ENCODE data around the gene PPM1J.
A peak's percentile ranks its signal among the peaks of the same experiment; 100 is the strongest.

Gene PPM1J

GRCh38 chr1:112703706-112704105 lies 11.4 kb downstream of the PPM1J start:
- peak overlapping the region; percentile 82 for H3K27ac ChIP-seq (ENCODE audit: low read length)
- peaks cover 74% of the 10 kb centered on the region for H3K4me1 ChIP-seq (ENCODE audit: control insufficient read depth, insufficient read depth, low read length)
- H3K27me3 ChIP-seq (ENCODE audit: control insufficient read depth in 1 of 2, insufficient read depth in 2 of 2, low read length in 2 of 2): no peaks in the 10 kb centered on the region
- no peak overlapping the region for H3K4me3 ChIP-seq (ENCODE audit: low read length in 2 of 2)
- H3K9me3 ChIP-seq (ENCODE audit: control insufficient read depth in 2 of 2, low read length in 2 of 2): no peaks in the 10 kb centered on the region
- H3K36me3 ChIP-seq (ENCODE audit: control insufficient read depth in 2 of 2, insufficient read depth in 2 of 2, low read length in 2 of 2): peaks cover 14 to 22% of the 10 kb centered on the region in 2 donors
- no peak overlapping the region for H3K9ac ChIP-seq (ENCODE audit: low read length in 2 of 2)

DNA sequence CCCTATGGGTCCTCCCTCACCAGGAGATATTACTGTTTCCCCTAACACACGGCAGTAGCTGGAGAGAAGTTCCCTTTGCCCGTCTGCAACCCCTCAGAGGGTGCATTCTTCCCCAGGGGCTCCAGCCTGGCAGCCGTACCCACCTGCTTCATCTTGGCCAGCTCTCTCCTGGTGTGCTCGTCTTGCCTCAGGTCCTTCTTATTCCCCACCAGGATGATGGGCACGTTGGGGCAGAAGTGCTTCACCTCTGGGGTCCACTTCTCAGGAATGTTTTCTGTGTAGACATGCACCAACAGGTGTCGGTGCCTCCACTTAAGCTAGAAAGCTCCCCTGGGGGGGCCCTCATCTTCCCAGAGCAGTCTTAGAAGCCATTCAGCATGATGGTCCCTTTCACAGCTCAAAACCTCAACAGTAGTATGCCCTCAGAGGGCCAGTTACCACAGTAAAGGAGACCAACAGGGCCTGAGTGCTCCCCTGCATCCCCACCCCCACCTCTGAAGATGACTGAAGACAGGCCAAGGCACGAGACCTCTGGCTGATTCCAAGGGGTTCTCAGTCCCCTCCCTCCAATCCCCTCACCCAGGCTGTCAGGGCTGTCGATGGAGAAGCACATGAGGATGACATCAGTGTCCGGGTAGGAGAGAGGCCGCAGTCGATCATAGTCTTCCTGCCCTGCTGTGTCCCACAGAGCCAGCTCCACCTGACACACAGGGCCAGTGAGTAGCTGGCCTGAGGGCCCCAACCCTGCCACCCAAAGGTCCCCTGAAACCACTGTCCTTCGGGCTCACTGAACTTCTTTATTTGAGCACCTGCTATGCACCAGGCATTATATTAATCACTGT lies 12.5 kb downstream of the PPM1J start:
- Histone ChIP-seq H3K4me3 (ENCODE audit: low read length in 2 of 2) (no peak overlapping the region), H3K9me3 (ENCODE audit: control insufficient read depth in 2 of 2, low read length in 2 of 2) (no peaks in the 10 kb centered on the region), H3K36me3 (ENCODE audit: control insufficient read depth in 2 of 2, insufficient read depth in 2 of 2, low read length in 2 of 2) (peaks cover 22 to 31% of the 10 kb centered on the region in 2 donors), H3K9ac (ENCODE audit: low read length in 2 of 2) (peak overlapping the region; percentile 17 to 36), H3K27me3 (ENCODE audit: control insufficient read depth in 1 of 2, insufficient read depth in 2 of 2, low read length in 2 of 2) (no peaks in the 10 kb centered on the region), H3K27ac (ENCODE audit: low read length) (peak overlapping the region; percentile 53), H3K4me1 (ENCODE audit: control insufficient read depth, insufficient read depth, low read length) (peaks cover 78% of the 10 kb centered on the region)

- Histone ChIP-seq H3K4me3 (ENCODE audit: low read length in 2 of 2) (no peak overlapping the region), H3K36me3 (ENCODE audit: control insufficient read depth in 2 of 2, insufficient read depth in 2 of 2, low read length in 2 of 2) (peaks cover 22 to 31% of the 10 kb centered on the region in 2 donors), H3K9ac (ENCODE audit: low read length in 2 of 2) (peak overlapping the region in 1 of 2 donors; percentile 17), H3K27me3 (ENCODE audit: control insufficient read depth in 1 of 2, insufficient read depth in 2 of 2, low read length in 2 of 2) (no peaks in the 10 kb centered on the region), H3K9me3 (ENCODE audit: control insufficient read depth in 2 of 2, low read length in 2 of 2) (no peaks in the 10 kb centered on the region), H3K27ac (ENCODE audit: low read length) (peak overlapping the region; percentile 86), H3K4me1 (ENCODE audit: control insufficient read depth, insufficient read depth, low read length) (peaks cover 75% of the 10 kb centered on the region)
These were observed 13.1 kb downstream of the PPM1J start for GRCh38 chr1:112702067-112702395.

GRCh38 chr1:112701227-112702066 lies 13.7 kb downstream of the PPM1J start:
- H3K9ac ChIP-seq (ENCODE audit: low read length in 2 of 2): peak overlapping the region; percentile 17 to 42
- peaks cover 79% of the 10 kb centered on the region for H3K4me1 ChIP-seq (ENCODE audit: control insufficient read depth, insufficient read depth, low read length)
- H3K4me3 ChIP-seq (ENCODE audit: low read length in 2 of 2): peak overlapping the region; percentile 2 to 40
- peak overlapping the region; percentile 86 for H3K27ac ChIP-seq (ENCODE audit: low read length)
- H3K27me3 ChIP-seq (ENCODE audit: control insufficient read depth in 1 of 2, insufficient read depth in 2 of 2, low read length in 2 of 2): no peaks in the 10 kb centered on the region
- H3K36me3 ChIP-seq (ENCODE audit: control insufficient read depth in 2 of 2, insufficient read depth in 2 of 2, low read length in 2 of 2): peaks cover 26 to 36% of the 10 kb centered on the region in 2 donors
- H3K9me3 ChIP-seq (ENCODE audit: control insufficient read depth in 2 of 2, low read length in 2 of 2): no peaks in the 10 kb centered on the region

DNA sequence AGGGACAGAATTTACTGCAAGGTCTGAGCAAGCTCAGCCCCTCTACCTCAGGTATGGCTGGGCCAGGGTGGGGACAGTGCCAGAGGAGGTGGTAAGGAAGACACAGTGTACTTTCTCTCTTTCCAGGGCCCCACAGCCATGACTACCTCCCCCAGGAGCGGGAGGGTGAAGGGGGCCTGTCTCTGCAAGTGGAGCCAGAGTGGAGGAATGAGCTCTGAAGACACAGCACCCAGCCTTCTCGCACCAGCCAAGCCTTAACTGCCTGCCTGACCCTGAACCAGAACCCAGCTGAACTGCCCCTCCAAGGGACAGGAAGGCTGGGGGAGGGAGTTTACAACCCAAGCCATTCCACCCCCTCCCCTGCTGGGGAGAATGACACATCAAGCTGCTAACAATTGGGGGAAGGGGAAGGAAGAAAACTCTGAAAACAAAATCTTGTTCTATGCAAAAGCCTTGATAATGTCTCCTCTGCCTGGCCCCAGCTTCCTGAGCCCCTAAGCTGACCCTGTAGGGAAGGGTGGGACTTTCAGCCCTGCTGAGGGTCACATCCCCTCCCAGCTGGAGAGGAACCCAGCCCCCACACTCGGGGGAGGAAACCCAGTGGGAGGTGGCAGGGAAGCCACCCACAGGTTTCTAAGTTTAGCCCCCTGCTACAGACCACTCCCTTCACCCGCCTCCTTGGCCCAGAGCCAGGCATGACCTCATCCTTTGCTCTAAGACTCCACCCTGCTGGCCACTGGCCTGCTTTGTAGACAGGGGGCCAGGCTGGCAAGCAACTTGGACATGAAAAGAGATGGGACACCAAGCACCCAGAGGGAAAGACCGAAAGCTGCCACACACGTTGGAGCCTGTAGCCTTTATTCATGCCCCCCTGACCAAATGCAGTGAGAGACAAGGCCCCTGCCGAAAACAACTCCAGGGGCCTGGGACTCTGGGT lies 14.6 kb downstream of the PPM1J start:
- H3K27me3 ChIP-seq (ENCODE audit: control insufficient read depth in 1 of 2, insufficient read depth in 2 of 2, low read length in 2 of 2): no peaks in the 10 kb centered on the region
- H3K9ac ChIP-seq (ENCODE audit: low read length in 2 of 2): peak overlapping the region; percentile 56 to 68
- H3K36me3 ChIP-seq (ENCODE audit: control insufficient read depth in 2 of 2, insufficient read depth in 2 of 2, low read length in 2 of 2): peaks cover 30 to 40% of the 10 kb centered on the region in 2 donors
- no peaks in the 10 kb centered on the region for H3K9me3 ChIP-seq (ENCODE audit: control insufficient read depth in 2 of 2, low read length in 2 of 2)
- H3K27ac ChIP-seq (ENCODE audit: low read length): peak overlapping the region; percentile 86
- H3K4me1 ChIP-seq (ENCODE audit: control insufficient read depth, insufficient read depth, low read length): peaks cover 73% of the 10 kb centered on the region
- peak overlapping the region; percentile 2 to 52 for H3K4me3 ChIP-seq (ENCODE audit: low read length in 2 of 2)

DNA sequence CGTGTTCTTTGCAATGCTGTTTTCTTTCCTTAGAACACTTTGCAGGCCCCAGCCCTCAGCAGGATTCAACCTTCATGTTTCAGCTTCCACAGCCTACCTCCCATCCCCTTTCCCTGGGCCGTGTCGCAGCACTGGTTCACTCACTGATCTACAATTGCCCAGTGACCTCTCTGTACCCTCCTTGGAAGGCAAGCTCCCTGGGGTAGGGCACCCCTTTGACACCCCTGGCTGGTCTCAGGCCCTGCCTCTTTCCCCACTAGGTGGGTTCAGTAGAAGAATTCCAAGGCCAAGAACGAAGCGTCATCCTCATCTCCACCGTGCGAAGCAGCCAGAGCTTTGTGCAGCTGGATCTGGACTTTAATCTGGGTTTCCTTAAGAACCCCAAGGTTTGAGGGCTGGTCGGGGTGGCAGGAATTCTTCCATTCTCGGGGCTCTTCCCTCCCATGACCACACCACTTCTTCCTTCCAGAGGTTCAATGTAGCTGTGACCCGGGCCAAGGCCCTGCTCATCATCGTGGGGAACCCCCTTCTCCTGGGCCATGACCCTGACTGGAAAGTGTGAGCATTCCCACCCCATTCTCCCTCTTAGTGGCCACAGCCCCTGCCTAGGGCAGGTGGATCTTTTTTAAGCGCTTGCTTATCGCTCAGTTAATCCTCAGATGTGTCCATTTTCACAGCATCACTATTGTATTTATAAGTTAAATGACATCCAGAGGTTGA lies 15.5 kb downstream of the PPM1J start:
- H3K4me3 ChIP-seq (ENCODE audit: low read length in 2 of 2): peak overlapping the region in 1 of 2 donors; percentile 35
- H3K9me3 ChIP-seq (ENCODE audit: control insufficient read depth in 2 of 2, low read length in 2 of 2): no peaks in the 10 kb centered on the region
- H3K4me1 ChIP-seq (ENCODE audit: control insufficient read depth, insufficient read depth, low read length): peaks cover 63% of the 10 kb centered on the region
- no peaks in the 10 kb centered on the region for H3K27me3 ChIP-seq (ENCODE audit: control insufficient read depth in 1 of 2, insufficient read depth in 2 of 2, low read length in 2 of 2)
- peak overlapping the region; percentile 86 for H3K27ac ChIP-seq (ENCODE audit: low read length)
- H3K9ac ChIP-seq (ENCODE audit: low read length in 2 of 2): peak overlapping the region; percentile 56 to 68
- peaks cover 38 to 49% of the 10 kb centered on the region in 2 donors for H3K36me3 ChIP-seq (ENCODE audit: control insufficient read depth in 2 of 2, insufficient read depth in 2 of 2, low read length in 2 of 2)

DNA sequence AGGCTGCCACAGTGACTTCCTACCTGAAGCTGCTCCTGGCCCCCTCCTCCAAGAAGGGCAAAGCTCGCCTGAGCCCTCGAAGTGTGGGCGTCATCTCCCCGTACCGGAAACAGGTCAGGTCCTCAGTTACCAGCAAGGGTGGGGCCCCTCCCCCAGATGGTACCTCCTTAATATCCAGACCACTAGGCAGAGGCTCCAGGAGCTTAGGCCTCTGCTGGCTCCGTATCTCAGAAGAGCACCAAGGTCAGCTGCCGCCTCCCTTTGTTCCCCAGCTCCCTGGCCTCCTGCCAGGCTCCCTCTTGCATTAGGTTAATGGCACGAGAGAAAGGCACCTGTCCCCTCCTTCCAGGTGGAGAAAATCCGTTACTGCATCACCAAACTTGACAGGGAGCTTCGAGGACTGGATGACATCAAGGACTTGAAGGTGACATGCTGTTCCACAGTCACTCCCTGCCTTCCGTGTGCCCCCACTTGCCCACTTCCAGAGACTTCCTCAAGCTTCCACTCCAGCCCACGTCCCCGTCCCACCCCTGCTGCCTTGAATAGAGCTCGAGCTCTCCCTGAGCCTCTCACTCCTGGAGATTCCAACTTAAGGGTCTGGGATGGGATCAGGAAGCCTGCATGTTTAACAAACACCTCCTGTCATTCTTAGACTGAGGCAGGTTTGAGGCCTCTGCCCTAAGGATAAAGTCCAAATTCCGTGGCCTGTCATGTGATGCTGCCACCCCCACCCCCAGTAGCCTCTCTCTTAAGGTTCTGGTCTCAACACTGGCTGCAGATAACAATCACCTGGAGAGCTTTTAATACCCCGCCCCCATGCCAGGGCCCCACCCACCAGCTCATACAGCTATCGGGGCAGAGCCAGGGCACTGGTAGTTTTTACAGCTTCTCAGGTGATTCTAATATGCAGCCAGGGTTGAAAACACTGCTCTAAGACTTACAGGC lies 16.5 kb downstream of the PPM1J start:
- Histone ChIP-seq H3K4me3 (ENCODE audit: low read length in 2 of 2) (no peak overlapping the region), H3K36me3 (ENCODE audit: control insufficient read depth in 2 of 2, insufficient read depth in 2 of 2, low read length in 2 of 2) (peaks cover 45 to 56% of the 10 kb centered on the region in 2 donors), H3K9ac (ENCODE audit: low read length in 2 of 2) (no peak overlapping the region), H3K27me3 (ENCODE audit: control insufficient read depth in 1 of 2, insufficient read depth in 2 of 2, low read length in 2 of 2) (no peaks in the 10 kb centered on the region), H3K9me3 (ENCODE audit: control insufficient read depth in 2 of 2, low read length in 2 of 2) (no peaks in the 10 kb centered on the region), H3K27ac (ENCODE audit: low read length) (peak overlapping the region; percentile 86), H3K4me1 (ENCODE audit: control insufficient read depth, insufficient read depth, low read length) (peaks cover 54% of the 10 kb centered on the region)

DNA sequence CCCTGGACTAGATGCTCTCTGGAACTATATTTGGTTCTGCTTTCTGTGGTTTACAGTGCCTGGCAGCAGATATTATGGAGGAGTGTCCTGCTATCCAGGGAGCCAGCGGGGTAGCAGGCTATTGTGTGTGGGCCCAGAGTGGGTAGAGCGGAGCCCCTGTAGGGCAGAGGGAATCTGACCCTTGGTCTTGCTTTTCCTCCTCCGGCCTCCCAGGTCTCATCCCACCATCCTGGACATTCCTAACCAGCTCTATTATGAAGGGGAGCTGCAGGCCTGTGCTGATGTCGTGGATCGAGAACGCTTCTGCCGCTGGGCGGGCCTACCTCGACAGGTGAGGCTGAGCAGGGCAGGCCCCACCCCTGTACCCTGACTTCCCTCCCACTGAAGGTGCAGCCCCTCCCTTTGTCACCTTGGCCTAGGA lies 17.3 kb downstream of the PPM1J start:
- Histone ChIP-seq H3K9me3 (ENCODE audit: control insufficient read depth in 2 of 2, low read length in 2 of 2) (no peaks in the 10 kb centered on the region), H3K4me1 (ENCODE audit: control insufficient read depth, insufficient read depth, low read length) (peaks cover 47% of the 10 kb centered on the region), H3K36me3 (ENCODE audit: control insufficient read depth in 2 of 2, insufficient read depth in 2 of 2, low read length in 2 of 2) (peaks cover 47 to 56% of the 10 kb centered on the region in 2 donors), H3K4me3 (ENCODE audit: low read length in 2 of 2) (no peak overlapping the region), H3K27me3 (ENCODE audit: control insufficient read depth in 1 of 2, insufficient read depth in 2 of 2, low read length in 2 of 2) (no peaks in the 10 kb centered on the region), H3K9ac (ENCODE audit: low read length in 2 of 2) (no peak overlapping the region), H3K27ac (ENCODE audit: low read length) (peak overlapping the region; percentile 86)

Measured in stomach smooth muscle (tissue), 2 donors.